HepG2 (cell line): ENCODE measurements around the gene TBC1D4. TPM values are rescaled to one million over a fixed set of nuclear protein-coding genes. Genes with fewer than 3 reads are reported as not detected.
A peak's percentile ranks its signal among the peaks of the same experiment; 100 is the strongest.

Experiments used
- CEBPG ChIP-seq: IDR thresholded peaks from 2 replicates; pipeline ENCODE4 v1.6.1; 2016
- CHD4 ChIP-seq: fragments of 200-600 bp; sonication (generic); IDR thresholded peaks from 2 replicates; pipeline ENCODE4 v1.7.0; 2017; ENCODE audit warnings: mild to moderate bottlenecking, low read length, borderline replicate concordance
- KDM3A ChIP-seq: IDR thresholded peaks from 2 replicates; pipeline ENCODE4 v1.6.1; 2018; ENCODE audit warnings: low read depth, missing compliant biosample characterization
- ONECUT2 ChIP-seq: sonication (generic); formaldehyde crosslinking; IDR thresholded peaks from 2 replicates; pipeline ENCODE4 v1.4.0; 2020; ENCODE audit warnings: missing genetic modification reagents
- SKI ChIP-seq: fragments of 450-650 bp; IDR thresholded peaks from one replicate; pipeline ENCODE4 v1.6.1; 2018; ENCODE audit warnings: mild to moderate bottlenecking; ENCODE audit not compliant: partially characterized antibody
- TARDBP ChIP-seq: sonication (generic); formaldehyde crosslinking; IDR thresholded peaks from 2 replicates; pipeline ENCODE4 v1.8.0; 2022; ENCODE audit warnings: mild to moderate bottlenecking, missing genetic modification reagents
- TBX2 ChIP-seq: sonication (generic); formaldehyde crosslinking; IDR thresholded peaks from 2 replicates; pipeline ENCODE4 v1.5.0; 2020; ENCODE audit warnings: missing genetic modification reagents, mild to moderate bottlenecking, borderline replicate concordance
- TOE1 ChIP-seq: sonication (generic); formaldehyde crosslinking; IDR thresholded peaks from 2 replicates; pipeline ENCODE4 v1.4.0; 2020; ENCODE audit warnings: mild to moderate bottlenecking, missing genetic modification reagents
- ZFP41 ChIP-seq: sonication (generic); formaldehyde crosslinking; IDR thresholded peaks from 2 replicates; pipeline ENCODE4 v1.4.0; 2020; ENCODE audit warnings: mild to moderate bottlenecking, missing genetic modification reagents, borderline replicate concordance
- ZNF460 ChIP-seq: sonication (generic); formaldehyde crosslinking; IDR thresholded peaks from 2 replicates; pipeline ENCODE4 v1.5.1; 2020; ENCODE audit warnings: missing genetic modification reagents, mild to moderate bottlenecking, borderline replicate concordance
- ZNF644 ChIP-seq: IDR thresholded peaks from 2 replicates; pipeline ENCODE4 v1.6.1; 2016; ENCODE audit warnings: low read depth
- polyA plus RNA-seq, 8 experiments: library from polyadenylated mRNA; depleted of rRNA in 3 of 8; stranded (reverse) in 7 of 8; unstranded in 1 of 8; fragments of >200 nt; fragmentation: Illumina TruSeq in 4 of 8; extraction: Trizol in 4 of 8; gene quantifications; 2 replicates each; pipeline versions ENCODE4 v1.2.1 to v1.2.3, GENCODE V29; 2011 to 2016; ENCODE audit warnings: low read depth in 4 of 8, missing spikeins in 1 of 8, mixed read lengths in 1 of 8; ENCODE audit not compliant: insufficient read depth in 1 of 8
- total RNA-seq, 5 experiments: library from RNA; depleted of rRNA; stranded (reverse); fragments of >200 nt; fragmentation: Illumina TruSeq; extraction: Trizol; gene quantifications; 2 replicates each; pipeline ENCODE4 v1.2.3, GENCODE V29; 2016; ENCODE audit warnings: low read depth in 1 of 5
- TF ChIP-seq, protein P1 (sequence below): sonication (generic); formaldehyde crosslinking; IDR thresholded peaks from 2 replicates; pipeline ENCODE4 v1.4.0; 2020; ENCODE audit warnings: missing genetic modification reagents, borderline replicate concordance
- TF ChIP-seq, protein P2 (sequence below): sonication (generic); formaldehyde crosslinking; conservative IDR thresholded peaks from 2 replicates; pipeline ENCODE4 v1.8.1; 2023; ENCODE audit warnings: missing genetic modification reagents
- TF ChIP-seq, protein P3 (sequence below): sonication (generic); formaldehyde crosslinking; IDR thresholded peaks from 2 replicates; pipeline ENCODE4 v1.4.0; 2020; ENCODE audit warnings: mild to moderate bottlenecking, missing genetic modification reagents
- TF ChIP-seq, protein P4 (sequence below): sonication (generic); formaldehyde crosslinking; IDR thresholded peaks from 2 replicates; pipeline ENCODE4 v1.5.1; 2020; ENCODE audit warnings: mild to moderate bottlenecking, missing genetic modification reagents, moderate library complexity

Gene TBC1D4
- total and polyA plus RNA-seq, 2 of the 13 experiments (the other 11 are each of a cell fraction or from before 2014, with no cell fraction given), result 35.9 to 64.4 TPM

DNA sequence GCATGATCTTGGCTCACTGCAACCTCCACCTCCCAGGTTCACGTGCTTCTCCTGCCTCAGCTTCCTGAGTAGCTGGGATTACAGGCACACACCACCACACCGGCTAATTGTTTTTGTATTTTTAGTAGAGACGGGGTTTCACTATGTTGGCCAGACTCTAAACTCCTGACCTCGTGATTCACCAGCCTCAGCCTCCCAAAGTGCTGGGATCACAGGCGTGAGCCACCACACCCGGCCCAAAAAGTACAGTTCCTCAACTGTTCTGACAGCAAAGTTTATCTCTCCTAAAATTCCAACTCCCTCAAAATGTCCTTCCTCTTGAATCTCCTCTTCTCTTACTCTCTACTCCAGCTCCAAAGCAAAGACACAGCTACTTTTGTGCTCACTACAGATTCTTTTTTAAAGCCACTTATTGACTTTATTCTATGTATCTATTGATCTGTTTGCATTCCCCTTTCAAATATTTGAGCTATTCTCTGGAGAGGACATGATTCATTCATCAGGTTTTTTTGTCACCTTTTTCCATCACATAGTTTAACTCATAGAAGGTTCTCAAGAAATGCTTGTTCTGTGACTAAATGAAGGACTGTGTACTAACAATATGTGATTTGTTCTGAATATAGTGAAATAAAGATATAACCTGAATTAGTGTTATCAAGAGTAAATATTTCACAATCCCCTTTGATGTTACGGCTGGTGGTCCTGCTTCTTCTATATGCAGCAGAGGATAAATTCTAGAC lies 142.2 kb downstream of the TBC1D4 start (continued):
- TF ChIP-seq, protein P1, sequence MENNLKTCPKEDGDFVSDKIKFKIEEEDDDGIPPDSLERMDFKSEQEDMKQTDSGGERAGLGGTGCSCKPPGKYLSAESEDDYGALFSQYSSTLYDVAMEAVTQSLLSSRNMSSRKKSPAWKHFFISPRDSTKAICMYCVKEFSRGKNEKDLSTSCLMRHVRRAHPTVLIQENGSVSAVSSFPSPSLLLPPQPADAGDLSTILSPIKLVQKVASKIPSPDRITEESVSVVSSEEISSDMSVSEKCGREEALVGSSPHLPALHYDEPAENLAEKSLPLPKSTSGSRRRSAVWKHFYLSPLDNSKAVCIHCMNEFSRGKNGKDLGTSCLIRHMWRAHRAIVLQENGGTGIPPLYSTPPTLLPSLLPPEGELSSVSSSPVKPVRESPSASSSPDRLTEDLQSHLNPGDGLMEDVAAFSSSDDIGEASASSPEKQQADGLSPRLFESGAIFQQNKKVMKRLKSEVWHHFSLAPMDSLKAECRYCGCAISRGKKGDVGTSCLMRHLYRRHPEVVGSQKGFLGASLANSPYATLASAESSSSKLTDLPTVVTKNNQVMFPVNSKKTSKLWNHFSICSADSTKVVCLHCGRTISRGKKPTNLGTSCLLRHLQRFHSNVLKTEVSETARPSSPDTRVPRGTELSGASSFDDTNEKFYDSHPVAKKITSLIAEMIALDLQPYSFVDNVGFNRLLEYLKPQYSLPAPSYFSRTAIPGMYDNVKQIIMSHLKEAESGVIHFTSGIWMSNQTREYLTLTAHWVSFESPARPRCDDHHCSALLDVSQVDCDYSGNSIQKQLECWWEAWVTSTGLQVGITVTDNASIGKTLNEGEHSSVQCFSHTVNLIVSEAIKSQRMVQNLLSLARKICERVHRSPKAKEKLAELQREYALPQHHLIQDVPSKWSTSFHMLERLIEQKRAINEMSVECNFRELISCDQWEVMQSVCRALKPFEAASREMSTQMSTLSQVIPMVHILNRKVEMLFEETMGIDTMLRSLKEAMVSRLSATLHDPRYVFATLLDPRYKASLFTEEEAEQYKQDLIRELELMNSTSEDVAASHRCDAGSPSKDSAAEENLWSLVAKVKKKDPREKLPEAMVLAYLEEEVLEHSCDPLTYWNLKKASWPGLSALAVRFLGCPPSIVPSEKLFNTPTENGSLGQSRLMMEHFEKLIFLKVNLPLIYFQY, result peak; percentile 48; the same call in 1 of the 2 replicates
- TF ChIP-seq ZFP41 (CRISPR knock-in tag) (no peak), TARDBP (CRISPR knock-in tag) (peak; percentile 68; the same call in 1 of the 2 replicates), TBX2 (peak; percentile 74), CEBPG (CRISPR knock-in tag) (peak; percentile 41), ZNF644 (CRISPR knock-in tag) (peak; percentile 35; the same call in 1 of the 2 replicates), SKI (peak; percentile 55), CHD4 (peak; percentile 88; the same call in 1 of the 2 replicates), KDM3A (CRISPR knock-in tag) (peak; percentile 59; the same call in 1 of the 2 replicates), ZNF460 (peak; percentile 96), TOE1 (peak; percentile 53; the same call in 1 of the 2 replicates), ONECUT2 (peak; percentile 99)
- TF ChIP-seq, protein P2, sequence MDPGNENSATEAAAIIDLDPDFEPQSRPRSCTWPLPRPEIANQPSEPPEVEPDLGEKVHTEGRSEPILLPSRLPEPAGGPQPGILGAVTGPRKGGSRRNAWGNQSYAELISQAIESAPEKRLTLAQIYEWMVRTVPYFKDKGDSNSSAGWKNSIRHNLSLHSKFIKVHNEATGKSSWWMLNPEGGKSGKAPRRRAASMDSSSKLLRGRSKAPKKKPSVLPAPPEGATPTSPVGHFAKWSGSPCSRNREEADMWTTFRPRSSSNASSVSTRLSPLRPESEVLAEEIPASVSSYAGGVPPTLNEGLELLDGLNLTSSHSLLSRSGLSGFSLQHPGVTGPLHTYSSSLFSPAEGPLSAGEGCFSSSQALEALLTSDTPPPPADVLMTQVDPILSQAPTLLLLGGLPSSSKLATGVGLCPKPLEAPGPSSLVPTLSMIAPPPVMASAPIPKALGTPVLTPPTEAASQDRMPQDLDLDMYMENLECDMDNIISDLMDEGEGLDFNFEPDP (CRISPR knock-in tag), result no peak
- TF ChIP-seq, protein P3, sequence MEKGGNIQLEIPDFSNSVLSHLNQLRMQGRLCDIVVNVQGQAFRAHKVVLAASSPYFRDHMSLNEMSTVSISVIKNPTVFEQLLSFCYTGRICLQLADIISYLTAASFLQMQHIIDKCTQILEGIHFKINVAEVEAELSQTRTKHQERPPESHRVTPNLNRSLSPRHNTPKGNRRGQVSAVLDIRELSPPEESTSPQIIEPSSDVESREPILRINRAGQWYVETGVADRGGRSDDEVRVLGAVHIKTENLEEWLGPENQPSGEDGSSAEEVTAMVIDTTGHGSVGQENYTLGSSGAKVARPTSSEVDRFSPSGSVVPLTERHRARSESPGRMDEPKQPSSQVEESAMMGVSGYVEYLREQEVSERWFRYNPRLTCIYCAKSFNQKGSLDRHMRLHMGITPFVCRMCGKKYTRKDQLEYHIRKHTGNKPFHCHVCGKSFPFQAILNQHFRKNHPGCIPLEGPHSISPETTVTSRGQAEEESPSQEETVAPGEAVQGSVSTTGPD (CRISPR knock-in tag), result no peak
- TF ChIP-seq, protein P4, sequence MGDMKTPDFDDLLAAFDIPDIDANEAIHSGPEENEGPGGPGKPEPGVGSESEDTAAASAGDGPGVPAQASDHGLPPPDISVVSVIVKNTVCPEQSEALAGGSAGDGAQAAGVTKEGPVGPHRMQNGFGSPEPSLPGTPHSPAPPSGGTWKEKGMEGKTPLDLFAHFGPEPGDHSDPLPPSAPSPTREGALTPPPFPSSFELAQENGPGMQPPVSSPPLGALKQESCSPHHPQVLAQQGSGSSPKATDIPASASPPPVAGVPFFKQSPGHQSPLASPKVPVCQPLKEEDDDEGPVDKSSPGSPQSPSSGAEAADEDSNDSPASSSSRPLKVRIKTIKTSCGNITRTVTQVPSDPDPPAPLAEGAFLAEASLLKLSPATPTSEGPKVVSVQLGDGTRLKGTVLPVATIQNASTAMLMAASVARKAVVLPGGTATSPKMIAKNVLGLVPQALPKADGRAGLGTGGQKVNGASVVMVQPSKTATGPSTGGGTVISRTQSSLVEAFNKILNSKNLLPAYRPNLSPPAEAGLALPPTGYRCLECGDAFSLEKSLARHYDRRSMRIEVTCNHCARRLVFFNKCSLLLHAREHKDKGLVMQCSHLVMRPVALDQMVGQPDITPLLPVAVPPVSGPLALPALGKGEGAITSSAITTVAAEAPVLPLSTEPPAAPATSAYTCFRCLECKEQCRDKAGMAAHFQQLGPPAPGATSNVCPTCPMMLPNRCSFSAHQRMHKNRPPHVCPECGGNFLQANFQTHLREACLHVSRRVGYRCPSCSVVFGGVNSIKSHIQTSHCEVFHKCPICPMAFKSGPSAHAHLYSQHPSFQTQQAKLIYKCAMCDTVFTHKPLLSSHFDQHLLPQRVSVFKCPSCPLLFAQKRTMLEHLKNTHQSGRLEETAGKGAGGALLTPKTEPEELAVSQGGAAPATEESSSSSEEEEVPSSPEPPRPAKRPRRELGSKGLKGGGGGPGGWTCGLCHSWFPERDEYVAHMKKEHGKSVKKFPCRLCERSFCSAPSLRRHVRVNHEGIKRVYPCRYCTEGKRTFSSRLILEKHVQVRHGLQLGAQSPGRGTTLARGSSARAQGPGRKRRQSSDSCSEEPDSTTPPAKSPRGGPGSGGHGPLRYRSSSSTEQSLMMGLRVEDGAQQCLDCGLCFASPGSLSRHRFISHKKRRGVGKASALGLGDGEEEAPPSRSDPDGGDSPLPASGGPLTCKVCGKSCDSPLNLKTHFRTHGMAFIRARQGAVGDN (CRISPR knock-in tag), result 0 out of 2 replicates have a peak, but pooled peaks have one; percentile 12
